GM21360 (cell line): Measurements from ENCODE around the gene UNC93A.
"Not testable (repeated sequence)": the region's sequence is repeated elsewhere in the genome, so short reads cannot be mapped to it uniquely, and the experiment has no call there.

Experiments used
- ATAC-seq: cut with Tn5 transposase; IDR thresholded peaks from one replicate; pipeline ENCODE4 v1.9.1; 2021; ENCODE audit warnings: mild to moderate bottlenecking, moderate library complexity; ENCODE audit not compliant: unreplicated experiment

The UNC93A gene

DNA sequence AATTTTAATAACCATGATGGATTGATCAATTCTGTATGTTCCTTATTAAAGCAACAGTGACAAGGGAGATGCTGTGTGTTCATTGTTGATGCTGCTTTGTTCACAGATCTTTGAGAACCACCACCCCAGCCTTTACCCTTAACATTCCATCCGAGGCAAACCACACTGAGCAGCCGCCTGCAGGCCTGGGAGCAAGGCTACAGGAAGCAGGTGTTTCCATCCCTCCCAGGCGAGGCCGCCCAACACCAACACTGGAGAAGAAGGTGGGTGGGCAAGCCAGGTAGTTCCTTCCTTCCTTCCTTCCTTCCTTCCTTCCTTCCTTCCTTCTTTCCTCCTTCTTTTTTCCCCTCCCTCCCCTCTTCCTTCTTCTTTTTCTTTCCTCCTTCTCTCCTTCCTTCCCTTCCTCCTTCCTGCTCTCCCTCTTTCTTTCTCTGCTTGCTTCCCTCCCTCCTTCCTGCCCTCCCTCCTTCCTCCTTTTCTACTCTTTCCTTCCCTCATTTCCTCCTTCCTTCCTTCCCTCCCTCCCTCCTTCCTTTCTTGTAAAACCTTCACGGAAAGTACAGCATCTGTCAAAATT is 47.5 kb downstream of the UNC93A start:
- ATAC-seq = no peak

GRCh38 chr6:167341038-167341583 is 50.0 kb downstream of the UNC93A start:
- ATAC-seq = no peak

GRCh38 chr6:167341665-167342655 is 50.8 kb downstream of the UNC93A start:
- ATAC-seq = no peak

DNA sequence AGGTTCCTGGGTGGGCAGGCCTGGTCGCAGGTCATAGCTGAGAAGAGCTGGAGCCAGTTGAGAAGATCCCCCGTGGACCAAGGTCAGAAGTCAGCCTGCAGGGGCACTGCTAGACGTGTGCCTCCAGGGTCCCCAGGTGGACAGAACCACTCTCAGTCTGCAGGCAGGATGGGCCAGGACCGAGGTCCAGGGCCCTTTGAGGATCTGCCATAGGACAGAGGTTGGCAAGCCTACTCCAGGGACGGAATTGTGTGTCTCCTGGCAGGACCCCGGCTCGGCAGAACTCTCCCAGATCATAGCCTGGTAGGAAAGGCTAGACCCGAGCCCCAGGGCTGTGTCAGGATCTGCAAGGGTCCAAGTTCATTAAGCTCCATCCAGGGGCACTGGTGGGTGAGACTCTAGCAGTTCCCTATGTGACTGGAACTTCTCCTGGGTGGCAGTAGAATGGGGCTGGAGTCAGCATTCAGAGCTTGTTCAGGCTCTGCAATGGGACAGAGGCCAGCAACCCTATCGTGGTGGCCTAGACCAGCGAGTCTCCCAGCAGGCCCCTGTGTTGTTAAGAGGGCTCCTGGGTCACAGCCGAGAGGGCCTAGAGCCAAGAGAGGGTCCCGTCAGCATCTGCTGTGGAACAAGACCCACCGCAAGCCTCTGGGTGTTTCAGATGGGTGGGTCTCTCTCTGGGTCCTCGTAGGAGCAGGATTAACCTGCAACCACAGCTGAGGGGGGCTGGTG is 51.9 kb downstream of the UNC93A start:
- no peak for ATAC-seq

- no peak for ATAC-seq
These were observed 54.2 kb downstream of the UNC93A start for GRCh38 chr6:167345348-167345747.

- no peak for ATAC-seq
These were observed 54.8 kb downstream of the UNC93A start for GRCh38 chr6:167345960-167346359.

- no peak for ATAC-seq
These were observed 56.1 kb downstream of the UNC93A start for GRCh38 chr6:167347226-167347625.

- no peak for ATAC-seq
These were observed 58.6 kb downstream of the UNC93A start for GRCh38 chr6:167349631-167350274.

DNA sequence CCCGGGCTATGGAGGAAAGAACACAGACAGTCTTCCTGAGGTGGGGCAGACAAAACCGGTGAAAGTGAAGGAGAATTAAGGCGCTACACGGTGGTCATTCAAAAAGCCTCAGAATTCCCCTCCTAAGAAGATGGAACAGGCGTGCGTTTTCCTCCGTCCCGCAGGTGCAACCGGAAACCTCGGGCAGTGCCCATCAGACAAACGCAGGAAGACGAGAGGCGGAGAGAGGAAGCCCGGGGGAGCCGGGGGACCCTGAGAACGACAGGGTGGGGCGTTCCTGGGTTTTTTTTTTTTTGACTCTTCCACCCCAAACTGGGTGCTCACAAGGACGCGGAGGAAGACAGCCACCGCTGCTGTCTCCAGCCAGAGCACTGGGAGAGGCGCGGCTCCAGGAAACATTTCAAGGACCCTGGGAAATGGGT is 59.2 kb downstream of the UNC93A start:
- no peak for ATAC-seq

DNA sequence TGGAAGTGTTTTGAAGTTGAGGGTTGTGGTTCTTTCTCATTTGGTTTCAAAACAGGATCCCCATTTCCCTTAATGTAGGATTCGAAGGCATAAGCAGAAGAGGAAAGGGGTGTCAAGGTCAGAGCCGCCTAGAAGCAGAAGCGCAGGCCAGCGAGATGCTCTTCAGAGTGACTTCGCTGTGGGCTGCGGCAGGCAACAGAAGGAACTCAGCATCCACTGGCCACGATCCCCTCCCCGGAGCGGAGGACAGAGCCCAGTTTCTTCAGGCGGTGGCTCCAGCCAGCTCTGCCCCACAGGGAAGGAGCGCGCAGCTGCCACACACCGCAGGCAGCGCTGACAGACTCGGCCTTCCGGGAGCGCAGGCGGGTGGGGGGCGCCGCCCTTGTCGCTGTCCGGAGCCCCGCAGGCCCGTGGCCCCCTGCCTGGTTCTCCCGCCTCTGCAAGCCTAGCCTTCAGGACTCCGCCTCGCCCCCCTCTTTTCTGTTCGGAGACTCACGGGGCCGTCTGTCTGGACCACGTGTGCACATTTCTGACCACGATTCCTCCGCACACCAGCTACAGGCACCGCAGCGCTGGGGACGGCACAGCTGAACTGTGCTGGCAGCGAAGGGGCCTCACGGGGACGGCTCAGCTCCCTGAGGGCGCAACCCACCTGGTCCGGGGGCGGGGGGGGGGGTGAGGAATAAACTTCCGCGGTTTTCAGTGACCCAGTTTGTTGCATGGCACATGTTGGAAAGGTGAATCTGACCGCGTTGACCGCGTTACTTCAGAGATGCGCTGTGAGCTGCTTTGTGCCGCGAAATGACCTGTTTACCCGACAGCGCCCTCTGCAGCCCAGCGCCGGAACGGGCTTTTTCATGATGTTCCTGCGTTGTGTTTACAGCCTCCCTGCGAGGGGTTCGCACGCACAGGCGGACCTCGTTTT is 59.9 kb downstream of the UNC93A start:
- ATAC-seq = peak; percentile 64

- peak; percentile 54 for ATAC-seq
These were observed 60.7 kb downstream of the UNC93A start for GRCh38 chr6:167351656-167352345.

DNA sequence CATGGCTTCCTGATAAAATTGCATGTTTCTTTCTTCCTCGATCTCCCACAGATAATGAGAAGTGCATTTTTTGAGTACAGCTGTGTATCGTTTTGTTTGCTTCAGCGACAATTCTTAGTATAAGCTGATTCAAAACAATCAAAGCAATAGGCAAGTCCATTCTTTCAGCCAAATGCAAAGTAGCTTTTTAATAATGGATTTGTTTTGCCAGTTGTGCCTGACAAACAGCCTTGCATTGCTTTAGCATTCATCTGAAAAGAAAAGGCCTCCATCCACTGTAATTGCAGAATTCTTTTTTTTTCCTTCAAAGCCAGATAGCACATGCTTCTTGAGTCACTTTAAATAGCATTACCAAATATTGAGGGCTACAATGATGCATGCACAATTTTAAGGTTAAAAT is 65.8 kb downstream of the UNC93A start:
- ATAC-seq = no peak

GRCh38 chr6:167358394-167358793 is 67.3 kb downstream of the UNC93A start:
- ATAC-seq = not testable (repeated sequence)

- not testable (repeated sequence) for ATAC-seq
These were observed 70.1 kb downstream of the UNC93A start for GRCh38 chr6:167361170-167361569.
